ENCODE results near the gene AMD1. TPM values are rescaled to one million over a fixed set of nuclear protein-coding genes. Genes with fewer than 3 reads are reported as not detected.
A peak's percentile ranks its signal among the peaks of the same experiment; 100 is the strongest.

AMD1 gene
- total and polyA plus RNA-seq, 9 of the 15 experiments (the other 6 are each of a cell fraction or from before 2014, with no cell fraction given) = 60.0 to 151 (median 85.6) TPM

DNA sequence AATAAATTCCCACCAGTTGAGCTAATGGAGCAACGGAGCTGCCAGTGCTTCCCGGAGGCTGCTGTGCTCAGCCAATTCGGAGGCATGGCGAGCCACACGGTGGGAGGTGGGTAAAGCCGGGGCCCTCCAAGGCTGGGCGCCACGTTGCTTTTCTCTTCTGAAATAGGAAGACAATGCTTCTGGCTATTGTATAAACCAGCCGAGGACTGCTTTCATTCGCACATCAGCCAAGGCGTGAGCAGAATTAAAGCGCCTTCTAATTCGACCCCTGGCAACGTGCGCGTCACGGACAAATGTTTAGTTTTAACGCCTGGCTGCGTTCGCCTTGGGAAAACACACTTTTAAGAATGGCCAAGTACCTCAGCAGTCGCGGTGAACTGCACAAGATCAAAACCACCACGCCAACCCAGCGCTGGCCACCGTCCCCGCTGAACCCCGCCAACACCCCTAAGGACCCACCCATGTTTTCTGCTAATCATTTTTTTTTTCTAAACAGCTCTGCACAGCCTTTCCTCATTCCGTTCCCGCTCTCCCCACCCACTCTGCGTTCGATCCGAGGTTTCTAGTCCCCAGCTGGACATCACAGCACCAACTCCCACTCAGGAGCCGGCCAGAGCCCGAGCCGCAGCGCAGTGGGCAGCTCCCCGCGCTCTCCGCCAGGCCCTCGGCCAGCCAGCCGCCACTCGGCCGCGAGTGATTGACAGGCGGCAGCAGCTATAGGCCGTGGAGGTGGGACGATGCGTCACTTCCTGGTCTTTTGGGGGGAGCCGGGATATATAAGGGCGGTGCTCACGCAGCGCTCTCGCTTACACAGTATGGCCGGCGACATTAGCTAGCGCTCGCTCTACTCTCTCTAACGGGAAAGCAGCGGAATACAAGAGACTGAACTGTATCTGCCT, at the start of gene AMD1 (continued):
- TF ChIP-seq, protein P1, sequence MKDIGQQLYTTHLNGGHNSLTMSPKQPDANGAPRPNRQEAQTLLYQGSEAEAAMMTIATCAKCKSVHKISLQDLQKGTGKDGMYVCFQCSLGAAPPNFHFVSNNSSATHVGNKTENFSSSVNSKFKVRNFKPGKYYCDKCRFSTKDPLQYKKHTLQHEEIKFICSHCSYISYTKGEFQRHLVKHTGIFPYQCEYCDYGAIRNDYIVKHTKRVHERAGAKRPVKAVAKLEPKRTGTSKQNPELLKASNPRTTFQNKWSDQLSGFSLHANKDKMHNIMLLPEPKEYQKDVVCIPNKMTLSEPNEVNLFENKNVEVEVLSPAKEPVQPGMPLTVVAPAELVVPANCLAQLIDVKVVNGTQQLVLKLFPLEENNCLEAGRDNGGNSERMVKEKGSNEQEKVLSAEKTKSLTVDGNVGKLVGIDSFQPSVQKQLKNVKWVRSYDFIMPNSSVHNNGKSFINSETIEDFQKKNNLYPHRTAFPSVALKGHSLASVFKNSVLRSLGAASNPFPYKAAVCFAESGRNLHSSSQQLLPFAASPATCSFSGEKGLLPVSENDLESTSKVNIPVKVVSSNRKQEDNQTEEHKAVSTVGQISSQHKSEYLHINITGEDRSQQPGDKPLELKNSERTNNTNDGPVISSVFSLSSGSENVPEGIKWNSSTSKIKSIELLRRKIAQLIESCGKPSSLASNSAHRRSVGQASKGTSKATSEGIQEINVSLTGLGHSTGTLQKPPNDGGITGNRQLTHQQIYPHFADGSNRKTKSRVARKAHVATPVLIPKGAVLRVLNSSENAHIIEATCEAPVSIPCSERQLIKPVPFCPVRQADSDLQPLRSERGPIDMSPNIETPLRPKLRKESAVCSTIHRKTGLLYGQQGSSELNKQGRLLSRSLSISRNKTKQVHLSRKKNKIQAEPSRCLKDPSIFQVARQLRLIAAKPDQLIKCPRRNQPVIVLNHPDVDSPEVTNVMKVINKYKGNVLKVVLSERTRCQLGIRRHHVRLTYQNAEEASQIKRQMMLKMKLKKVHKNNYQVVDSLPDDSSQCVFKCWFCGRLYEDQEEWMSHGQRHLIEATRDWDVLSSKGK (CRISPR knock-in tag; IDR thresholded peaks at IDR 0.05) = no peak
- no peak for TF ChIP-seq RBM39 (optimal IDR thresholded peaks at IDR 0.05; ENCODE audit: low read depth, low read length)
- no peak for TF ChIP-seq BMI1 (IDR thresholded peaks at IDR 0.05; ENCODE audit: low read length)
- TF ChIP-seq, protein P2, sequence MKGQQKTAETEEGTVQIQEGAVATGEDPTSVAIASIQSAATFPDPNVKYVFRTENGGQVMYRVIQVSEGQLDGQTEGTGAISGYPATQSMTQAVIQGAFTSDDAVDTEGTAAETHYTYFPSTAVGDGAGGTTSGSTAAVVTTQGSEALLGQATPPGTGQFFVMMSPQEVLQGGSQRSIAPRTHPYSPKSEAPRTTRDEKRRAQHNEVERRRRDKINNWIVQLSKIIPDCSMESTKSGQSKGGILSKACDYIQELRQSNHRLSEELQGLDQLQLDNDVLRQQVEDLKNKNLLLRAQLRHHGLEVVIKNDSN (CRISPR knock-in tag; IDR thresholded peaks at IDR 0.05) = no peak; the same call in 1 of the 2 replicates
- TF ChIP-seq SMARCB1 (IDR thresholded peaks at IDR 0.05; ENCODE audit: insufficient read length, low read depth) = no peak
- TF ChIP-seq, protein P3, sequence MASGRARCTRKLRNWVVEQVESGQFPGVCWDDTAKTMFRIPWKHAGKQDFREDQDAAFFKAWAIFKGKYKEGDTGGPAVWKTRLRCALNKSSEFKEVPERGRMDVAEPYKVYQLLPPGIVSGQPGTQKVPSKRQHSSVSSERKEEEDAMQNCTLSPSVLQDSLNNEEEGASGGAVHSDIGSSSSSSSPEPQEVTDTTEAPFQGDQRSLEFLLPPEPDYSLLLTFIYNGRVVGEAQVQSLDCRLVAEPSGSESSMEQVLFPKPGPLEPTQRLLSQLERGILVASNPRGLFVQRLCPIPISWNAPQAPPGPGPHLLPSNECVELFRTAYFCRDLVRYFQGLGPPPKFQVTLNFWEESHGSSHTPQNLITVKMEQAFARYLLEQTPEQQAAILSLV (tag; IDR thresholded peaks at IDR 0.05) = no peak
- TF ChIP-seq RFX5 (IDR thresholded peaks at IDR 0.05; ENCODE audit: low read depth, low read length) = no peak
- no peak for TF ChIP-seq POU5F1 (IDR thresholded peaks at IDR 0.05; ENCODE audit: borderline replicate concordance, low read depth, low read length, partially characterized antibody)
- peak; percentile 36; the same call in 1 of the 2 replicates for TF ChIP-seq ZNF12 (CRISPR knock-in tag; IDR thresholded peaks at IDR 0.05)
- TF ChIP-seq SP2 (IDR thresholded peaks at IDR 0.05; ENCODE audit: extremely low read depth, low read depth, low read length, poor library complexity, severe bottlenecking) = peak; percentile 80
- peak; percentile 57 for TF ChIP-seq PHF20 (IDR thresholded peaks at IDR 0.05; ENCODE audit: partially characterized antibody)
- no peak for TF ChIP-seq CHD1 (IDR thresholded peaks at IDR 0.05; ENCODE audit: low read length)
- TF ChIP-seq, protein P4, sequence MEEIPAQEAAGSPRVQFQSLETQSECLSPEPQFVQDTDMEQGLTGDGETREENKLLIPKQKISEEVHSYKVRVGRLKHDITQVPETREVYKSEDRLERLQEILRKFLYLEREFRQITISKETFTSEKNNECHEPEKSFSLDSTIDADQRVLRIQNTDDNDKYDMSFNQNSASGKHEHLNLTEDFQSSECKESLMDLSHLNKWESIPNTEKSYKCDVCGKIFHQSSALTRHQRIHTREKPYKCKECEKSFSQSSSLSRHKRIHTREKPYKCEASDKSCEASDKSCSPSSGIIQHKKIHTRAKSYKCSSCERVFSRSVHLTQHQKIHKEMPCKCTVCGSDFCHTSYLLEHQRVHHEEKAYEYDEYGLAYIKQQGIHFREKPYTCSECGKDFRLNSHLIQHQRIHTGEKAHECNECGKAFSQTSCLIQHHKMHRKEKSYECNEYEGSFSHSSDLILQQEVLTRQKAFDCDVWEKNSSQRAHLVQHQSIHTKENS (CRISPR knock-in tag; IDR thresholded peaks at IDR 0.05) = no peak
- TF ChIP-seq KLF16 (IDR thresholded peaks at IDR 0.05) = no peak
- no peak for TF ChIP-seq ZNF764 (CRISPR knock-in tag; IDR thresholded peaks at IDR 0.05; ENCODE audit: low read depth)
- no peak for TF ChIP-seq CBX5 (IDR thresholded peaks at IDR 0.05; ENCODE audit: borderline replicate concordance, low read depth)
- TF ChIP-seq ZNF507 (tag; conservative IDR thresholded peaks at IDR 0.05) = no peak
- no peak for TF ChIP-seq FOXK1 (CRISPR knock-in tag; IDR thresholded peaks at IDR 0.05; ENCODE audit: borderline replicate concordance)
- TF ChIP-seq, protein P5, sequence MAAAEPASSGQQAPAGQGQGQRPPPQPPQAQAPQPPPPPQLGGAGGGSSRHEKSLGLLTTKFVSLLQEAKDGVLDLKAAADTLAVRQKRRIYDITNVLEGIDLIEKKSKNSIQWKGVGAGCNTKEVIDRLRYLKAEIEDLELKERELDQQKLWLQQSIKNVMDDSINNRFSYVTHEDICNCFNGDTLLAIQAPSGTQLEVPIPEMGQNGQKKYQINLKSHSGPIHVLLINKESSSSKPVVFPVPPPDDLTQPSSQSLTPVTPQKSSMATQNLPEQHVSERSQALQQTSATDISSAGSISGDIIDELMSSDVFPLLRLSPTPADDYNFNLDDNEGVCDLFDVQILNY (CRISPR knock-in tag; IDR thresholded peaks at IDR 0.05) = 0 out of 2 replicates have a peak, but pooled peaks have one; percentile 36
